ENCODE data around the gene ALK.

DNA sequence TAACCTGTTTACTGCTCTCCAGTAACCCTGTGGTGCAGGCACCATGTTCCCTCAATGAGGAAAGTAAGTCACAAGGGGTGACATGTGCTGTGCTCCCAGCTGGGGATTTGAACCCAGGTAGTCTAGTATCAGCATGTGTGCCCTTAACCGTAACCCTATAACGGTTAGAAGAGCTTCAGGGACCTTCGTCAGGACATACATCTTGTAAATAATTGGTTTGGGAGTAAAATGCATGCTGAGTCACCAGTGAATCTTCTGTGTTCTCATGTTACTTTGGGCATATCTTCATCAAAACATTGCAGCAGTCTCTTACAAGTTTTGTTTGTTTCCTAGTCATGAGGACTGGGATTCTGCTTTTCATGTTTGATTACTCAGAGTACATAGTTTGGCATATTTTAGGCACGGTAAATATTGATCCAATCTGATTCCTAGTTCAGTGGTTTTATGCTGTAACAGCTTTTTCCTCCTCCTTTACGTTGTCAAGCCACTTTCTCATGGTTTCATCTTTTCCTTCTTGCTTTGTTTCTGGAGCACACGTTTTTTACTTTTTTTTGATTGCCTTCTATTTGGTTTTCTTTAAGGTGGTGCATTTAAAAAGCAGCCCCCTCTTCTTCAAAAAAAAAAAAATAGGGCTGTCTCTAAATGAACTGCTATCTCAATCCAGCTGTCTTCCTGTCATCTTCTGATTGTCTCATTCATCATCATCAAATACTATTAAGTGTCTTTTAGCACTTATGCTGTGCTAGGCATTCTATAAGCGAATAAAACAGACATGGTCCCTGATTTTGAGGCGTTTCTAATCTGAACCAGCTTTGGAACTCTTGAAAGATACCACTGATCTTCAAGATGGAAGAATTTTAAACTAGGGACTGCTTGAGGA lies 755.8 kb downstream of the ALK start:
- TF ChIP-seq SMC3 (IDR thresholded peaks at IDR 0.05; ENCODE audit: low read depth, low read length) (no peak), ELF1 (IDR thresholded peaks at IDR 0.05) (no peak), USF2 (IDR thresholded peaks at IDR 0.05; ENCODE audit: borderline replicate concordance, low read depth, low read length) (no peak), FOXM1 (IDR thresholded peaks at IDR 0.05; ENCODE audit: low read depth) (no peak), TCF12 (IDR thresholded peaks at IDR 0.05) (no peak), REST (IDR thresholded peaks at IDR 0.05; ENCODE audit: low read depth, low read length) (no peak), RCOR1 (IDR thresholded peaks at IDR 0.05; ENCODE audit: low read length) (no peak), CHD2 (IDR thresholded peaks at IDR 0.05; ENCODE audit: low read length, partially characterized antibody) (no peak), EP300 (IDR thresholded peaks at IDR 0.05; ENCODE audit: borderline replicate concordance in 1 of 2, low read depth in 1 of 2, low read length in 1 of 2) (no peak)
- TF ChIP-seq, protein P1, sequence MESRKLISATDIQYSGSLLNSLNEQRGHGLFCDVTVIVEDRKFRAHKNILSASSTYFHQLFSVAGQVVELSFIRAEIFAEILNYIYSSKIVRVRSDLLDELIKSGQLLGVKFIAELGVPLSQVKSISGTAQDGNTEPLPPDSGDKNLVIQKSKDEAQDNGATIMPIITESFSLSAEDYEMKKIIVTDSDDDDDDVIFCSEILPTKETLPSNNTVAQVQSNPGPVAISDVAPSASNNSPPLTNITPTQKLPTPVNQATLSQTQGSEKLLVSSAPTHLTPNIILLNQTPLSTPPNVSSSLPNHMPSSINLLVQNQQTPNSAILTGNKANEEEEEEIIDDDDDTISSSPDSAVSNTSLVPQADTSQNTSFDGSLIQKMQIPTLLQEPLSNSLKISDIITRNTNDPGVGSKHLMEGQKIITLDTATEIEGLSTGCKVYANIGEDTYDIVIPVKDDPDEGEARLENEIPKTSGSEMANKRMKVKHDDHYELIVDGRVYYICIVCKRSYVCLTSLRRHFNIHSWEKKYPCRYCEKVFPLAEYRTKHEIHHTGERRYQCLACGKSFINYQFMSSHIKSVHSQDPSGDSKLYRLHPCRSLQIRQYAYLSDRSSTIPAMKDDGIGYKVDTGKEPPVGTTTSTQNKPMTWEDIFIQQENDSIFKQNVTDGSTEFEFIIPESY (IDR thresholded peaks at IDR 0.05; ENCODE audit: borderline replicate concordance, low read depth), result no peak
- TF ChIP-seq, protein P2, sequence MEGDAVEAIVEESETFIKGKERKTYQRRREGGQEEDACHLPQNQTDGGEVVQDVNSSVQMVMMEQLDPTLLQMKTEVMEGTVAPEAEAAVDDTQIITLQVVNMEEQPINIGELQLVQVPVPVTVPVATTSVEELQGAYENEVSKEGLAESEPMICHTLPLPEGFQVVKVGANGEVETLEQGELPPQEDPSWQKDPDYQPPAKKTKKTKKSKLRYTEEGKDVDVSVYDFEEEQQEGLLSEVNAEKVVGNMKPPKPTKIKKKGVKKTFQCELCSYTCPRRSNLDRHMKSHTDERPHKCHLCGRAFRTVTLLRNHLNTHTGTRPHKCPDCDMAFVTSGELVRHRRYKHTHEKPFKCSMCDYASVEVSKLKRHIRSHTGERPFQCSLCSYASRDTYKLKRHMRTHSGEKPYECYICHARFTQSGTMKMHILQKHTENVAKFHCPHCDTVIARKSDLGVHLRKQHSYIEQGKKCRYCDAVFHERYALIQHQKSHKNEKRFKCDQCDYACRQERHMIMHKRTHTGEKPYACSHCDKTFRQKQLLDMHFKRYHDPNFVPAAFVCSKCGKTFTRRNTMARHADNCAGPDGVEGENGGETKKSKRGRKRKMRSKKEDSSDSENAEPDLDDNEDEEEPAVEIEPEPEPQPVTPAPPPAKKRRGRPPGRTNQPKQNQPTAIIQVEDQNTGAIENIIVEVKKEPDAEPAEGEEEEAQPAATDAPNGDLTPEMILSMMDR (IDR thresholded peaks at IDR 0.05), result no peak
